Uterus (tissue), 2 donors: ENCODE measurements around the gene POLR3K.

Source experiments
- CTCF ChIP-seq, 4 experiments: fragments of 200-600 bp in 2 of 4; fragments of 450-650 bp in 2 of 4; sonication (generic) in 2 of 4; IDR thresholded peaks; one replicate each; pipeline ENCODE4 v1.5.1; 2016 to 2019; ENCODE audit warnings: antibody characterized with exemption in 4 of 4, mild to moderate bottlenecking in 2 of 4, moderate library complexity in 1 of 4
- POLR2A ChIP-seq, 2 donors: fragments of 450-650 bp; IDR thresholded peaks; one replicate each; pipeline ENCODE4 v1.6.1; 2016; ENCODE audit warnings: antibody characterized with exemption in 2 of 2, mild to moderate bottlenecking in 1 of 2, moderate library complexity in 1 of 2

GRCh38 chr16:75580-76501 is 22.4 kb upstream of the POLR3K start:
- TF ChIP-seq CTCF (IDR thresholded peaks at IDR 0.05) (peak in 1 of 4 experiments; percentile 41), POLR2A (IDR thresholded peaks at IDR 0.05) (no peak)
